ENCODE results near the gene DDOST. TPM values are rescaled to one million over a fixed set of nuclear protein-coding genes. Genes with fewer than 3 reads are reported as not detected.

DDOST gene
- total and polyA plus RNA-seq, 10 of the 15 experiments (the other 5 are each of a cell fraction or from before 2014, with no cell fraction given) = 100 to 274 (median 201) TPM

GRCh38 chr1:20663969-20664715 is 3.0 kb upstream of the DDOST start:
- FAIRE-seq (no peak), ATAC-seq (no peak), DNase-seq (ENCODE audit: low read depth, low spot score) (no peak)
- H4K20me1 ChIP-seq (ENCODE audit: control insufficient read depth, insufficient read depth) = no peaks in the 10 kb centered on the region
- 0 out of 4 replicates have a peak, but pooled peaks cover 0 to 3% of the 10 kb centered on the region in 2 experiments for H3K36me3 ChIP-seq (ENCODE audit: control insufficient read depth in 2 of 2, insufficient read depth in 2 of 2, low read length in 1 of 2)
- no peaks in the 10 kb centered on the region for H3K27me3 ChIP-seq (replicated peaks in 1 of 2; ENCODE audit: control insufficient read depth in 2 of 2, insufficient read depth in 2 of 2, low read length in 1 of 2)
- RAD21 ChIA-PET (ENCODE audit: unreplicated experiment) = no interaction called here
- no peak overlapping the region for H3K9ac ChIP-seq (ENCODE audit: control insufficient read depth, insufficient read depth, low read length)
- no peak overlapping the region for H3K4me3 ChIP-seq
- H2AFZ ChIP-seq (ENCODE audit: control insufficient read depth, low read depth, low read length) = no peak overlapping the region
- WGBS (ENCODE audit: insufficient coverage, insufficient replicate concordance, low lambda C conversion rate, missing lambda C conversion rate) = 76% methylated on average over 7 of the region's 12 CpGs
- CTCF ChIA-PET = interaction anchor here (1.5 to 3.2 kb wide), 2 partner anchors 30 to 531 kb away, joined by 4 to 13 read pairs; no protein-coding TSS in a partner anchor
- H3K9me3 ChIP-seq (replicated peaks; ENCODE audit: control insufficient read depth, insufficient read depth, low read length) = no peaks in the 10 kb centered on the region
- 0 out of 2 replicates have a peak, but pooled peaks cover 7% of the 10 kb centered on the region for H3K4me1 ChIP-seq (ENCODE audit: control insufficient read depth, insufficient read depth, low read length)
- H3K4me2 ChIP-seq (ENCODE audit: control insufficient read depth, insufficient read depth) = no peak overlapping the region
- peaks cover 23% of the 10 kb centered on the region for H3K79me2 ChIP-seq (ENCODE audit: control insufficient read depth, insufficient read depth, low read length)
- POLR2A ChIA-PET = interaction anchor here (0.6 kb wide), 1 partner anchor 238 kb away, joined by 6 read pairs; no protein-coding TSS in a partner anchor
- no peak overlapping the region for H3K27ac ChIP-seq (ENCODE audit: control insufficient read depth, insufficient read depth)
- in situ Hi-C loops (cut with MboI) (no loop called here), intact Hi-C loops (cut with micrococcal nuclease; ENCODE audit: unreplicated experiment) (no loop called here)
- no TSS peak for BruUV-seq (replicated peaks)
- TF ChIP-seq ZZZ3 (IDR thresholded peaks at IDR 0.05; ENCODE audit: control insufficient read depth, insufficient read length, low read depth) (no peak), NBN (IDR thresholded peaks at IDR 0.05) (no peak), MEF2A (IDR thresholded peaks at IDR 0.05; ENCODE audit: insufficient read depth, low read depth, low read length) (no peak), YY1 (IDR thresholded peaks at IDR 0.05; ENCODE audit: low read depth, low read length) (no peak), CUX1 (IDR thresholded peaks at IDR 0.05; ENCODE audit: insufficient replicate concordance, low read depth, low read length) (no peak)
- SMC1A ChIA-PET (ENCODE audit: uncharacterized antibody, unreplicated experiment) = no interaction called here
